Tibial artery (tissue), 4 donors: ENCODE data around the gene USH1G.
A peak's percentile ranks its signal among the peaks of the same experiment; 100 is the strongest.
"Not testable (repeated sequence)": the region's sequence is repeated elsewhere in the genome, so short reads cannot be mapped to it uniquely, and the experiment has no call there.

ENCODE experiments used
- DNase-seq, 2 donors: peaks; one replicate each; pipeline ENCODE4 v3.0.0-alpha.2; 2019
- H3K27ac ChIP-seq, 2 donors: fragments of 200-600 bp; sonication (generic) in 1 of 2; 1 replicate in 1 of 2; 2 replicates in 1 of 2; pipeline ENCODE4 v1.5.1; 2018 to 2019; ENCODE audit warnings: mild to moderate bottlenecking in 1 of 2
- H3K27me3 ChIP-seq, 2 donors: fragments of 200-600 bp; sonication (generic) in 1 of 2; one replicate each; pipeline versions ENCODE4 v1.5.1 to v1.6.0; 2016 to 2019
- H3K36me3 ChIP-seq, 3 donors: fragments of 200-600 bp; sonication (generic) in 2 of 3; one replicate each; pipeline ENCODE4 v1.5.1; 2016 to 2019; ENCODE audit warnings: mild to moderate bottlenecking in 2 of 3
- H3K4me1 ChIP-seq, 4 donors: fragments of 200-600 bp; sonication (generic) in 2 of 4; 1 replicate in 3 of 4; 2 replicates in 1 of 4; pipeline ENCODE4 v1.5.1; 2016 to 2019
- H3K4me3 ChIP-seq, 2 donors: fragments of 200-600 bp; sonication (generic) in 1 of 2; 1 replicate in 1 of 2; 2 replicates in 1 of 2; pipeline ENCODE4 v1.5.1; 2018 to 2019; ENCODE audit warnings: mild to moderate bottlenecking in 2 of 2
- H3K9me3 ChIP-seq, 3 donors: fragments of 200-600 bp; sonication (generic) in 1 of 3; one replicate each; pipeline ENCODE4 v1.5.1; 2016 to 2019
- intact Hi-C: fragments of 100-400 bp; cut with DNase I; formaldehyde crosslinking; loops from one replicate; pipeline ENCODE4 v1.15.0; 2023; ENCODE audit warnings: low total_unique reads
- TF ChIP-seq, protein P1 (sequence below), 2 experiments: fragments of 200-600 bp in 1 of 2; fragments of 450-650 bp in 1 of 2; IDR thresholded peaks; one replicate each; pipeline ENCODE4 v1.5.1; 2017 to 2019; ENCODE audit warnings: antibody characterized with exemption in 2 of 2, mild to moderate bottlenecking in 1 of 2, moderate library complexity in 1 of 2

Gene USH1G

DNA sequence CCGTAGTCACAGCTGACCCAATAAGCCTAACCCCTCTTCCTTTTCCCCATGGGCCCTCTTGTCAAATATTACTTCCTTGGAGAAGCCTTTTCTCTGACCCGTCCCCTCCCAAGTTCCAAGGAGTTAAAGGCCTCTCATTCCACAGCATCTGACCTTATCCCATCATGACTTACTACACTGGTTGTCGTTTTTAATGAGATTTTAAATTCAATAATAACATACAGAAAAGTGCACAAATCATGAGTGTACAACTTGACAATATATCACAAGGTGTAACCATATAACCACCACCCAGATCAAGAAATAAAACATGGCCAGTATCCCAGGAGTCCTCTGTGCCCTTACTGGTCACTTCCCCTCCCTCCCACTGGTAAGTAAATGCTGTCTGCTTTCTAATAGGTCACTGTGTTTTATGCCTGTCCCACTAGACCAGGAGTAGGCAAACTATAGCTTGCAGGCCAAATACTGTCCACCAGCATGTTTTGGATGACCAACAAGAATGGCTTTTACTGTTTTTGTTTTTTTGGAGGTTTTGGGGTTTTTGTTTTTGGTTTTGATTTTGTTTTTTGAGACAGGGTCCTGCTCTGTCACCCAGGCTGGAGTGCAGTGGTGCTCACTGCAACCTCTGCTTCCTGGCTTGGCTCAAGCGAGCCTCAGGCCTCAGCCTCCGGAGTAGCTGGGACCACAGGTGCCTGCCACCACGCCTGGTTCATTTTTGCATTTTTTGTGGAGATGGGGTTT, 49.0 kb downstream of the USH1G start:
- H3K27me3 ChIP-seq = peaks cover 0 to 17% of the 10 kb centered on the region in 2 donors
- H3K9me3 ChIP-seq = no peaks in the 10 kb centered on the region
- peak overlapping the region; percentile 64 to 69 for H3K4me3 ChIP-seq
- DNase-seq = no peak
- intact Hi-C loops = no loop called here
- H3K4me1 ChIP-seq = peaks cover 0 to 18% (median 13%) of the 10 kb centered on the region in 4 donors
- TF ChIP-seq, protein P1, sequence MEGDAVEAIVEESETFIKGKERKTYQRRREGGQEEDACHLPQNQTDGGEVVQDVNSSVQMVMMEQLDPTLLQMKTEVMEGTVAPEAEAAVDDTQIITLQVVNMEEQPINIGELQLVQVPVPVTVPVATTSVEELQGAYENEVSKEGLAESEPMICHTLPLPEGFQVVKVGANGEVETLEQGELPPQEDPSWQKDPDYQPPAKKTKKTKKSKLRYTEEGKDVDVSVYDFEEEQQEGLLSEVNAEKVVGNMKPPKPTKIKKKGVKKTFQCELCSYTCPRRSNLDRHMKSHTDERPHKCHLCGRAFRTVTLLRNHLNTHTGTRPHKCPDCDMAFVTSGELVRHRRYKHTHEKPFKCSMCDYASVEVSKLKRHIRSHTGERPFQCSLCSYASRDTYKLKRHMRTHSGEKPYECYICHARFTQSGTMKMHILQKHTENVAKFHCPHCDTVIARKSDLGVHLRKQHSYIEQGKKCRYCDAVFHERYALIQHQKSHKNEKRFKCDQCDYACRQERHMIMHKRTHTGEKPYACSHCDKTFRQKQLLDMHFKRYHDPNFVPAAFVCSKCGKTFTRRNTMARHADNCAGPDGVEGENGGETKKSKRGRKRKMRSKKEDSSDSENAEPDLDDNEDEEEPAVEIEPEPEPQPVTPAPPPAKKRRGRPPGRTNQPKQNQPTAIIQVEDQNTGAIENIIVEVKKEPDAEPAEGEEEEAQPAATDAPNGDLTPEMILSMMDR (IDR thresholded peaks at IDR 0.05) = no peak
- H3K36me3 ChIP-seq = no peaks in the 10 kb centered on the region
- H3K27ac ChIP-seq = peak overlapping the region; percentile 89 to 94

DNA sequence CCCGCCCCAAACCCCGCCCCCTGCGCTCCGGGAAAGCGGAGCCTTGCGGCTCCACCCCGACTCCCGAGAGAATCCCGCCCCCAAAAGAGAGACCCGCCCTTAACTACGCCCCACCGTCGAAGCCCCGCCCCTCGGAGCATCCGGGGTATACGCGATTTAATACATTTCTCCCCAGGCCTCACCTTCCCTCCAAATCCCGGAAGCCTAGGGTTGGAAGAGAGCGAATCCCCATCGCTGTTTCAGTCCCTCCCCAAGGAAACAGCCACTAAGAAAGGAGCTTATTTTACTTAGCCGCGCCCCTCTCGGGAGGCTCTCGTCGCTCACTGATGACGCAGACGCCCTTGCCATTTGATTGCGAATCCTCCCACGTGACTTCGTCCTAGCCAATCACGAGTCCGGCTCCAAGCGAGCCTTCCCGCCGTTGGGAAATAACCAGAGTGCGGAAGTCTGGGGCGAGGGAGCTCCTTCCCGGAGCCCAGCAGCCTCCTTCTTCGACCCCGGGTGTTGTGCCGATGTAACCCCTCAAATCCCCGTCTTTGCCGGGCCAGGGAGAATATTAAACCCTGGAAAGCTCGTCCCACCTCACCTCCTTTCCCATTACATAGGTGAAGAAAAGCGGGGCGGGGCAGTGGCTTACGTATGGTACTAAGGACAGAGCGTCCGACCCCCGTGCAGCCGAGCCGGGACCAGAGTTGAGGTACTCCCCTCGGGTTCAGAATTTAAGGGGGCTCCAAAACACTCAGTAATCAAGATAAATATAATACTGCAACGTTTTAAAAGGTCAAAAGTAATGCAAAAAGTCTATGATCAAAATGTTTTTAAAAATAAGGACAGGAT, 49.8 kb downstream of the USH1G start:
- Histone ChIP-seq H3K4me3 (peak overlapping the region; percentile 64 to 69), H3K9me3 (no peaks in the 10 kb centered on the region), H3K36me3 (no peaks in the 10 kb centered on the region), H3K27ac (peak overlapping the region; percentile 89 to 94), H3K4me1 (peaks cover 0 to 18% (median 13%) of the 10 kb centered on the region in 4 donors), H3K27me3 (peaks cover 0 to 11% of the 10 kb centered on the region in 2 donors)
- DNase-seq = peak; percentile 100
- TF ChIP-seq, protein P1 (IDR thresholded peaks at IDR 0.05) = peak in 1 of 2 experiments; percentile 23
- intact Hi-C loops = no loop called here

DNA sequence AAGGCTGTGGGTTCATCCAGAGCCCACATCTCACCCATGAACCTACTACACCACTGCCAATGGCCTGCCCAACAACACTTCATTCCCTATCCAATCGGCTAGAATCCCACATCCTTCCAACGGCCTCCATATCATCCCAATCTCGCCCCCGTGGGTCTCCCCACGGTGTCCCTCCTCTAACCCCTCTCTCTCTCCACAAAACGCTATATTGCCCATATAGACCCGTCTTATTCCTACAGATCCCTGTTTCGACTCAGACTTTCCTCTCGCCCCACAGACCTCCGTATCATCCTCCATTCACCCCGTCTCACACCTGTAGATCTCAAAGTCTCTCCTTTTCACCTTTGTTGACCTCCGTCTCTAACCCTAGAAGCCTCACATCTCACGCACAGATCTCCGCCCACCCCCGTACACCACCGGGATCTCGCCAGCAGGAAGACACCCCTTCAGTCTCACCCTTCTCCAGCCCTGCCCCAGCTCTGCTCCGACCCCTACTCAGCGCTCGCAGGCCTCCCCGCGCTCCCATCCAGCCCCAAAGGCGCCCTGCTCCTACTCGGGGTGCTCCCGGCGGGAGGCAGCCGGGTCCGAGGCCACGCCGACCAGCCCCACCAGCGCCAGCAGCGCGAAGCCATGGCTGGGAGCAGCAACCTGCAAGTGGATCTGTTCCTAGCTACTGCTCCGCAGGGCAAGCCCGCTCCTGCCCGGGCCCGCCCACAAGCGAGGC, 50.6 kb downstream of the USH1G start, which contains the start of gene FDXR:
Gene FDXR, minus strand, starts transcription at position 682 of the 724 bp plus-strand sequence. Its CDS starts 50 bp downstream, at position 632.
- no peak for DNase-seq
- Histone ChIP-seq H3K27ac (peak within 1 kb of the TSS; percentile 89 to 94), H3K27me3 (peaks cover 0 to 3% of the 10 kb centered on the region in 2 donors), H3K4me3 (peak within 1 kb of the TSS; percentile 64 to 69), H3K9me3 (no peaks in the 10 kb centered on the region), H3K36me3 (no peaks in the 10 kb centered on the region), H3K4me1 (peaks cover 0 to 18% (median 13%) of the 10 kb centered on the region in 4 donors)
- TF ChIP-seq, protein P1 (IDR thresholded peaks at IDR 0.05) = no peak
- intact Hi-C loops = no loop called here

DNA sequence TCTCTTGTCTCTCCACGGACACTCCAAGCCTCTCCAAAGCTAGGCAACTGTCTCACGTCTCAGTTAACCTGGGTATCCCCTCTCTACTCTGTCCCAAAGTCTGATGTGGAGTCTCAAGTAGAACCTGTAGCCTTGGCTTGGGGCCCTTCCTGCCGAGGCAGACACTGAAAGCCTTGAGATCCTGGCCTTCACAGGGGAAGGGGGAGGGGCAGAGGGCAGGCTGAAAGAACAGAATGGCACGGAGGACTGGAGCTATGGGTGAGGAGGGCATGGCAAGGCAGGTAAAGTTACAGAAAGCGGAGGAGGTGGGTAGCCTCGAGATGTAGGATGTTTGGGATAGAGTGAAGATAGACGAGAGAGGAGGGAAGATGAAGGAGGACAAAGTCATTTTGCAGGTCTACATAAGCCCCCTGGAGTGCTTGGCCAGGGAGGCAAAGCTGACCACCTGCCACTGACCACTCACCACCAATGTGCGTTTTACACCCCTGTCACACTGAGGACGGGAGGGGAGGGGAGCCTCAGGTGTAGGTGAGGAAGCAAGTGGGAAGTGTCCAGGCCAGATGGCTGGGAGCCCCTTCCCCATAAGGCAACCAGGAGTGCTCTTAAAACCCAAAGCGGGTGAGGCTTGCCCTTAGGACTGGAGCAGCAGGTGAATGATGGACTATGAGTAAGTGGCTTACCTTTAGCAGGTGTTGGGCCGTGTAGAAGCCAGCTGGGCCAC, 51.5 kb downstream of the USH1G start:
- no peaks in the 10 kb centered on the region for H3K9me3 ChIP-seq
- TF ChIP-seq, protein P1 (IDR thresholded peaks at IDR 0.05) = no peak
- H3K36me3 ChIP-seq = no peaks in the 10 kb centered on the region
- no peak overlapping the region for H3K27ac ChIP-seq
- no peak overlapping the region for H3K4me3 ChIP-seq
- DNase-seq = no peak
- intact Hi-C loops = no loop called here
- peaks cover 0 to 18% (median 13%) of the 10 kb centered on the region in 4 donors for H3K4me1 ChIP-seq
- no peaks in the 10 kb centered on the region for H3K27me3 ChIP-seq

DNA sequence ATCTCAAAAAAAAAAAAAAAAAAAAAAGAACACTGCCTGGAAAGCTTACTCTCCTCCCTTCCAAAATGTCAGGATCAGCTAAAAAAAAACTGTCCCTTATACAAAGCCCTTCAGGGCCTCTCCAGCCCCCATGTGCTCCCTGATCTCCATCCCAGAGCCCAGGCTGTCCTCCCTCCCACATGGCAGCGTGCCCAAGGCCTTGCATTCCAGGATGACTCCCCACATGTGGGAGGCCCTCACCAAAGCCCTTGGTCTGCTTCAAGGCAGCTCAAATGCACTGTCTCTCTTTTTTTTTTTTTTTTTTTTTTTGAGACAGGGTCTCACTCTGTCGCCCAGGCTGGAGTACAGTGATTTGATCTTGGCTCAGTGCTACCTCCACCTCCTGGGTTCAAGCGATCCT, 52.5 kb downstream of the USH1G start:
- H3K36me3 ChIP-seq = no peaks in the 10 kb centered on the region
- H3K4me1 ChIP-seq = peaks cover 0 to 18% (median 13%) of the 10 kb centered on the region in 4 donors
- no peaks in the 10 kb centered on the region for H3K9me3 ChIP-seq
- H3K27ac ChIP-seq = no peak overlapping the region
- intact Hi-C loops = no loop called here
- TF ChIP-seq, protein P1 (IDR thresholded peaks at IDR 0.05) = no peak
- H3K27me3 ChIP-seq = no peaks in the 10 kb centered on the region
- DNase-seq = no peak
- no peak overlapping the region for H3K4me3 ChIP-seq

DNA sequence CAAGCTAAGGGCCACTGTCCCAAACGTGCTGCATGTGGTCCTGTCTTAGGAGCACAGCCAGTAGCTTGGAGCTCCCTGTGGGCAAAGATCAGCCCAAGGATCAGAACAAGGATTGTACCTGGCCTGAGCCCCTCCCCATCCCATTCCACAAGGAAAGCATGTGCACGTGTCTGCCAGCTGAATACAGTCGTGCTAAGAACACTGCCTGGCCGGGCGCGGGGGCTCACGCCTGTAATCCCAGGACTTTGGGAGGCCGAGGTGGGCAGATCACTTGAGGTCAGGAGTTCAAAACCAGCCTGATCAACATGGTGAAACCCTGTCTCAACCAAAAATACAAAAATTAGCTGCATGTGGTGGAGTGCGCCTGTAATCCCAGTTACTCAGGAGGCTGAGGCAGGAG, 53.0 kb downstream of the USH1G start:
- DNase-seq, H3K9me3 ChIP-seq, H3K27me3 ChIP-seq, H3K27ac ChIP-seq, H3K36me3 ChIP-seq, H3K4me3 ChIP-seq, intact Hi-C loops: not testable (repeated sequence)
- peaks cover 0 to 18% (median 13%) of the 10 kb centered on the region in 4 donors for H3K4me1 ChIP-seq
